Subcutaneous abdominal adipose tissue (tissue), 5 donors: ENCODE data around the gene UBE2Q1.
A peak's percentile ranks its signal among the peaks of the same experiment; 100 is the strongest.
"Not testable (repeated sequence)": the region's sequence is repeated elsewhere in the genome, so short reads cannot be mapped to it uniquely, and the experiment has no call there.

ENCODE experiments used
- H3K27ac ChIP-seq: one replicate; pipeline ENCODE4 v1.7.0; 2013; ENCODE audit warnings: low read depth, mild to moderate bottlenecking, inconsistent platforms, low read length, moderate library complexity
- H3K27me3 ChIP-seq, 5 donors: one replicate each; pipeline ENCODE4 v1.7.0; 2013; ENCODE audit warnings: low read length in 5 of 5, inconsistent platforms in 1 of 5; ENCODE audit not compliant: control insufficient read depth in 5 of 5, insufficient read depth in 4 of 5
- H3K36me3 ChIP-seq, 5 donors: one replicate each; pipeline ENCODE4 v1.7.0; 2013; ENCODE audit warnings: low read length in 5 of 5; ENCODE audit not compliant: control insufficient read depth in 5 of 5, insufficient read depth in 5 of 5
- H3K4me1 ChIP-seq, 5 donors: one replicate each; pipeline ENCODE4 v1.7.0; 2013; ENCODE audit warnings: low read length in 5 of 5, mild to moderate bottlenecking in 3 of 5, moderate library complexity in 1 of 5; ENCODE audit not compliant: control insufficient read depth in 5 of 5, insufficient read depth in 5 of 5
- H3K4me3 ChIP-seq, 5 donors: one replicate each; pipeline ENCODE4 v1.7.0; 2013; ENCODE audit warnings: low read length in 5 of 5, low read depth in 1 of 5
- H3K9ac ChIP-seq, 5 donors: one replicate each; pipeline ENCODE4 v1.7.0; 2013; ENCODE audit warnings: low read length in 5 of 5, mild to moderate bottlenecking in 4 of 5, moderate library complexity in 3 of 5
- H3K9me3 ChIP-seq, 5 donors: one replicate each; pipeline ENCODE4 v1.7.0; 2013; ENCODE audit warnings: low read length in 5 of 5; ENCODE audit not compliant: control insufficient read depth in 5 of 5
- donor health status: healthy.
- donor health status: healthy.
- donor health status: healthy.
- donor health status: healthy.
- donor health status: healthy.

Gene UBE2Q1

DNA sequence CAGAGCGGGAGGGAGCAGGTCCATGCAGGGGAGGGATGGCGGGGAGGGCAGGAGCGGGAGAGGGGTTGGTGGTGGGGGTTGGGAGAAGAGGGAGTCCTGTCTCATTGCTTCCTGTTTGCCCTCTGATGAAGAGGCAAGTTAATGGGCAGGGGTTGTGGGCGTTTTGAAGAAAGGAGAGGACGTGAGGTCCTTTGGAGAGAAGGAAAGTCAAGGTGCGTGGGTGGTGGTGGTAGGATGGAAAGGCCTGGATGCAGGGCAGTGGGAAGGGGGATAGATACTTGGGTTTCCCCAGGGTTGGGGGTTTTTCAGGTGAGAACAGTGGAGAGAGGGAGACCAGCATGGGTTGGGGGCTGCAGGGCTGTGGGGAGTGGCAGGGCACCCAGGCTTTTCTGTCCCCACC is 17.2 kb downstream of the UBE2Q1 start:
- Histone ChIP-seq H3K4me1 (peaks cover 0 to 5% (median 0%) of the 10 kb centered on the region in 5 donors), H3K9ac (no peak overlapping the region), H3K4me3 (no peak overlapping the region), H3K36me3 (peaks cover 0 to 14% (median 5%) of the 10 kb centered on the region in 5 donors), H3K27ac (no peak overlapping the region), H3K9me3 (no peaks in the 10 kb centered on the region), H3K27me3 (peaks cover 0 to 5% (median 0%) of the 10 kb centered on the region in 5 donors)

DNA sequence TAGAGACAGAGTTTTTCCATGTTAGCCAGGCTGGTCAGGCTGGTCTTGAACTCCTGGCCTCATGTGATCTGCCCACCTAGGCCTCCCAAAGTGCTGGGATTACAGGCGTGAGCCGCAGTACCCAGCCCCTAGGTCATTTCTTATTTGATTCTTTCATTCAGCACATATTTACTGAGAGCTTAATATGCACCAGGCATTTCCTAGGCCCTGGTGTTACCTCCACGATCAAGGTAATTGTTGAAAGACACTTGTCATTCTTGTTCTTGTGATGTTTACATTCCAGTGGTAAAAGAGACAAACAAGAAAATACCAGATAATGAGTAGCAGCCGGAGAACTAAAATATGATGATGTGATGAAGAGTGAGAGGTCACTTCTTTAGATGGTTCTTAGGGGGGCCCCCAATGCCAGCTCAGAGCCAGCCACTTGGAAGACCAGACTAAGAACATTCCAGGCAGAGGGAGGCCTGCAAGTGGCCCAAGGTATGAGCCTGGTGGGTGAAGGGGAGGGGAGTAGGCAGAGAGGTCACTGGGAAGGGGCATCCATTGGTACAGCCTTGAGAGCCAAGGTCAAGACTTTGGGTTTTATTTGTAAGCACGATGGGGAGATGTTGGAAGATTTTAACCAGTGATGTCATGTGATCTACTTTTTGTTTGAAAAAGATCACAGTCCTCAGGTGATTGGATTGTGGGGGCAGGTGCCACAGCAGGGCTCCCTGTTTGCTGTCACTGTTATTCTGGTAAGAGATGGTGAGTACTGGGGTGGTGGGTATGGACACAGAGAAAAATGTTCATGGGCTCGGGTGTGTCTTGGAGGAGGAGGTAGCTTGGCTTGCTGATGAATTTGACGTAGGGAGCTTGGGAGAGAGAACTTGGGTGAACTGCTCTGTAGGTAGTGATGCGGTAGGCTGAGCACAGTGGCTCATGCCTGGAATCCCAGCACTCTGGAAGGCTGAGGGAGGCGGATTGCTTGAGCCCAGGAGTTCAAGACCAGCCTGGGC is 18.7 kb downstream of the UBE2Q1 start:
- H3K4me3 ChIP-seq, result no peak overlapping the region
- peaks cover 0 to 5% (median 0%) of the 10 kb centered on the region in 5 donors for H3K27me3 ChIP-seq
- peaks cover 0 to 9% (median 4%) of the 10 kb centered on the region in 5 donors for H3K36me3 ChIP-seq
- H3K4me1 ChIP-seq, result peaks cover 0 to 5% (median 0%) of the 10 kb centered on the region in 5 donors
- no peak overlapping the region for H3K27ac ChIP-seq
- no peak overlapping the region for H3K9ac ChIP-seq
- peaks cover 0 to 2% (median 0%) of the 10 kb centered on the region in 5 donors for H3K9me3 ChIP-seq

DNA sequence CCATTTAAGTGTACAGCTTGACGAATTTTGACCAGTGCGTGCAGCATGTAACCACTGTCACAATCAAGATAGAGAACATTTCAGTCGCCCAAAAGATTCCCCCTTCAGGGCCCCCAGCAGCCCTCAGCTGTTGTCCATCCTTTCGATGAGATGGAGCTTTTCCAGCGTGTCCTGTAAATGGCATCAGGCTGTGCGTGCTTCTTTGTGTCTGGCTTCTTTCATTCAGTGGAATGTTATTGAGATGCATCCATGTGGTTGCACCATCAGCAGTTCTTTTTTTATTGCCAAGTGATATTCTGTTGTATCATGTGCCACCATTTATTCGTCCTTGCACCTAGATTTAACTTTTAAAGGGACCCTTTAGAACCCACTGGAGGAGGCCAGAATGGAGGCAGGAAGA is 21.9 kb downstream of the UBE2Q1 start:
- Histone ChIP-seq H3K36me3 (peaks cover 0 to 12% (median 0%) of the 10 kb centered on the region in 5 donors), H3K4me3 (no peak overlapping the region), H3K9me3 (peaks cover 0 to 2% (median 0%) of the 10 kb centered on the region in 5 donors), H3K4me1 (no peaks in the 10 kb centered on the region), H3K9ac (no peak overlapping the region), H3K27me3 (peaks cover 0 to 4% (median 0%) of the 10 kb centered on the region in 5 donors), H3K27ac (no peak overlapping the region)

DNA sequence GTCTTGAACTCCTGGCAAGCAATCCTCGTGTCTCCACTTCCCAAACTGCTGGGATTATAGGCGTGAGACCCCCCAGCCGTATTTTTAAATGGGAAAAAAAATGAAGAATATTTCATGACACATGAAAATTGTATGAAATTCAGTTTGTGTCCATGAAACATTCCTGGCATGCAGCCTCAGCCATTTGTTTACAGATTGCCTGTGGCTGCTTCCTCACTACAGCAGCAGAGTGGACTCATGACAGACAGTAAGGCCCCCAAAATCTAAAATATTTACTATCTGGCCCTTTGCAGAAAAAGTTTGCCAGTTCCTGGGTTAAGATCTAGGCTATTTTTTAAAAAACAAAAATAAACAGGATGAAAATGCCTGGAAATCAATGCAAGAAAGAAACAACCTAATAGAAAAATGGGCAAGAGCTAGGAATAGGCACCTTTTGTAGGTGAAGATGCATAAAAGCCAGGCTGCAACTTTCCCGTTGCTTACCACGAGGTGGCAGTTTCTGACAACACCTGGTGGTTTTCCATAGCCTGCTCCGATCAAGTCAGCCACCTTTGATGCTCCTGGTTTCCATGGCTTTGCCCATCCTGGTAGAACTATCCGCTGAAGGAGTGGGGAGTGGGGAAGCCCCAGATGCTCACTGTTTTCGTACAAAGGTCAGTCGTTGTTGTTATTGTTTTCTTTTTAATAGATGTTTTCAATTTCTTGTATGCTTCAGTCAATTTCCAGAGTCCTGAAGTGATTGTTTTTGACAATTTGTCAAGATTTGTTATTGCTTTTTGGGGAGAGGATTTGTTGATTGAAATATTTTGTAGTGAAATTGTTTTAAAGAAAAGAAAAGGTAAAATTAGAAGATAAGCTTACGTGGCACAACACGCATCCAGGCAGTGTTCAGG is 24.3 kb downstream of the UBE2Q1 start:
- Histone ChIP-seq H3K4me3 (no peak overlapping the region), H3K36me3 (peaks cover 0 to 8% (median 0%) of the 10 kb centered on the region in 5 donors), H3K27me3 (no peaks in the 10 kb centered on the region), H3K9me3 (peaks cover 0 to 2% (median 0%) of the 10 kb centered on the region in 5 donors), H3K27ac (no peak overlapping the region), H3K4me1 (no peaks in the 10 kb centered on the region), H3K9ac (no peak overlapping the region)

DNA sequence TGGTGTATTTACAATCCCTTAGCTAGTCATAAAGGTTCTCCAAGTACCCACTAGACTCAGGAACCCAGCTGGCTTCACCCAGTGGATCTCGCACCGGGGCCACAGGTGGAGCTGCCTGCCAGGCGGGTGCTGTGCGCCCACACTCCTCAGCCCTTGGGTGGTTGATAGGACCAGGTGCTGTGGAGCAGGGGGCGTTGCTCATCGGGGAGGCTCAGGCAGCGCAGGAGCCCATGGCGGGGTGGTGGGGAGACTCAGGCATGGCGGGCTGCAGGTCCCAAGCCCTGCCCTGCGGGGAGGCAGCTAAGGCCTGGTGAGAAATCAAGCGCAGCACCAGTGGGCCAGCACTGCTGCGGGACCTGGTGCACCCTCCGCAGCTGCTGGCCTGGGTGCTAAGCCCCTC is 26.5 kb downstream of the UBE2Q1 start:
- H3K36me3 ChIP-seq, H3K9me3 ChIP-seq, H3K27me3 ChIP-seq, H3K4me3 ChIP-seq, H3K27ac ChIP-seq, H3K4me1 ChIP-seq, H3K9ac ChIP-seq: not testable (repeated sequence)

DNA sequence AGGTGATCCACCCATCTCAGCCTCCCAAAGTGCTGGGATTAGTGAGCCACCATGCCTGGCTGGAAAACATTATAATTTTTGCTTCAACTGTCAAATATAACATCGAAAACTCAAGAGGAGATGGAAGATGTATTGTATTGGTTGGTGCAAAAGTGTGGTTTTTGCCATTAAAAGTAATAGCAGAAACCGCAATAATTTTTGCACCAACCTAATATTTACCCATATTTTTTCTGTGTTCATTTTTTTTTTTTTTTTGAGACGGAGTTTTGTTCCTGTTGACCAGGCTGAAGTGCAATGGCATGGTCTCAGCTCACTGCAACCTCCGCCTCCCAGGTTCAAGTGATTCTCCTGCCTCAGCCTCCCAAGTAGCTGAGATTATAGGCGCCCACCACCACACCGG is 29.2 kb downstream of the UBE2Q1 start:
- no peaks in the 10 kb centered on the region for H3K9me3 ChIP-seq
- no peaks in the 10 kb centered on the region for H3K27me3 ChIP-seq
- H3K9ac ChIP-seq, result no peak overlapping the region
- H3K4me3 ChIP-seq, result no peak overlapping the region
- peaks cover 0 to 8% (median 0%) of the 10 kb centered on the region in 5 donors for H3K36me3 ChIP-seq
- H3K27ac ChIP-seq, result no peak overlapping the region
- peaks cover 0 to 5% (median 0%) of the 10 kb centered on the region in 5 donors for H3K4me1 ChIP-seq

DNA sequence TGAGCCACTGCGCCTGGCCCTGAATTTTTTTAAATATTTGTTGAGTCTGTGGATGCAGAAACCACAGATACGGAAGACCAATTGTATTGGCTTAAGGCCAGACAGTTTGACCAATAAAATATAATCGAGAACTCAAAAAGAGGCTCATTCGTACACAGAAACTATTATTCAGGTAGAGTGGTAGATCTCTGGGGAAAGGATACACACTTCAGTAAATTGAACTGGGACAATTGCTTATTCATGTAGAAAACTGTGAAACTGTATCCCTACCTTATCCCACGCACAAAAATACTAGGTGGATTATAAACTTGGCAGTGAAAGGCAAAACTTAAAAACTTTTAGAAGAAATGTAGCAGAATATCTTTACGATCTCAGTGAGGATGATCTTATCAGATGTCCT is 31.3 kb downstream of the UBE2Q1 start:
- Histone ChIP-seq H3K9me3 (peaks cover 0 to 2% (median 0%) of the 10 kb centered on the region in 5 donors), H3K36me3 (peaks cover 0 to 10% (median 0%) of the 10 kb centered on the region in 5 donors), H3K9ac (no peak overlapping the region), H3K27me3 (peaks cover 0 to under 1% (median 0%) of the 10 kb centered on the region in 5 donors), H3K27ac (no peak overlapping the region), H3K4me1 (peaks cover 0 to 7% (median 0%) of the 10 kb centered on the region in 5 donors), H3K4me3 (no peak overlapping the region)

DNA sequence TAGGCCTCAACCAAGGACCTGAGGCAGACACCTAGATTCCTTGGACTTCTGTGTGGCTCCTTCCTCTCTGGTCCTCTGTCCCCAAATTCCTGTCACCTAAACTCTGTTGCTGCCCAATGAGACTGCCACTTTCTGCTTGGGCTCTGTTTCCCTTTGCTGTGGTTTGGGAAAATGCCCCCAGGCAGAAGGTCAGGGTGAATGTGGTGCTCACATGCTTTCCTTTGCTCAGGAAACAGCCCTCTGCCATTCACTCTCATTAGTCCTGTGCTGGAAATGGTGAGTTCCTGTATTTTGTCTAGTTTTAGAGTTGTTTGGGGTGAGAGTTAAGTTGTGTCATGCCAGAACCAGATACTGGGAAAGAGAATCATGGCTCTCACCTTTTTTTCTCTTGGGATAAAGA is 33.6 kb downstream of the UBE2Q1 start:
- Histone ChIP-seq H3K27ac (no peak overlapping the region), H3K9me3 (peaks cover 0 to 2% (median 0%) of the 10 kb centered on the region in 5 donors), H3K36me3 (peaks cover 0 to 6% (median 0%) of the 10 kb centered on the region in 5 donors), H3K4me3 (no peak overlapping the region), H3K27me3 (peaks cover 0 to 4% (median 0%) of the 10 kb centered on the region in 5 donors), H3K9ac (no peak overlapping the region), H3K4me1 (peaks cover 0 to 30% (median 6%) of the 10 kb centered on the region in 5 donors)

DNA sequence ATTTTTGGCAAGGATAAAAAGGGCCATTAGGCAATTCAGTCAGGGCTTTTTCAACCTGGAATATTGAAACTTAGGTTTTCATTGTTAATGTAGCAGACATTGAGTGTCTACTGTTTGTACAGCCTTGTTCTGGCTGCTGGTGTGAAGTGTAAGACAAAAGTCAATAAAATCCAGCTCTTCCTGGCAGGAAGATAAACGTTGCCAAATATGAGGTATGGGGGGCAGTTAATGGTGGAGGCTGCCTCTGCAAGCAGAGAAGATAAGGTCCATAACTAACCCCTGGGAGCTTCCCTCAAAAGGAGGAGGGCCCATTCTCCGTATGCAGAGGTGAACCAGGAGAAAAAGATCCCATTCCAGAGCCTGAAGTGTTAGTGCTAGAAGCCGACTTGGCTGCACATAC is 36.8 kb downstream of the UBE2Q1 start:
- H3K27ac ChIP-seq, result no peak overlapping the region
- peaks cover 0 to 6% (median 0%) of the 10 kb centered on the region in 5 donors for H3K36me3 ChIP-seq
- H3K4me3 ChIP-seq, result peak overlapping the region in 1 of 5 donors; percentile 3
- H3K9ac ChIP-seq, result no peak overlapping the region
- peaks cover 0 to 4% (median 0%) of the 10 kb centered on the region in 5 donors for H3K27me3 ChIP-seq
- peaks cover 0 to 35% (median 6%) of the 10 kb centered on the region in 5 donors for H3K4me1 ChIP-seq
- peaks cover 0 to 2% (median 0%) of the 10 kb centered on the region in 5 donors for H3K9me3 ChIP-seq
